Esophagus muscularis mucosa (tissue), 4 donors: ENCODE data around the gene XPO1.

Experiments
- CTCF ChIP-seq, 3 experiments: fragments of 200-600 bp in 2 of 3; fragments of 450-650 bp in 1 of 3; sonication (generic) in 2 of 3; IDR thresholded peaks; one replicate each; pipeline ENCODE4 v1.5.1; 2017 to 2019; ENCODE audit warnings: antibody characterized with exemption in 3 of 3, mild to moderate bottlenecking in 2 of 3, moderate library complexity in 1 of 3
- EP300 ChIP-seq: sonication (generic); formaldehyde crosslinking; IDR thresholded peaks from one replicate; pipeline ENCODE4 v1.6.1; 2017; ENCODE audit warnings: antibody characterized with exemption
- POLR2A ChIP-seq: fragments of 450-650 bp; IDR thresholded peaks from one replicate; pipeline ENCODE4 v1.6.1; 2017; ENCODE audit warnings: antibody characterized with exemption, moderate library complexity, mild to moderate bottlenecking, low read depth
- POLR2AphosphoS5 ChIP-seq, 2 donors: sonication (generic); formaldehyde crosslinking; IDR thresholded peaks; one replicate each; pipeline ENCODE4 v1.6.1; 2017; ENCODE audit warnings: antibody characterized with exemption in 2 of 2

GRCh38 chr2:61450144-61450543, 88.0 kb downstream of the XPO1 start:
- TF ChIP-seq EP300 = no peak
- TF ChIP-seq CTCF (IDR thresholded peaks at IDR 0.05) = no peak
- no peak for TF ChIP-seq POLR2AphosphoS5 (IDR thresholded peaks at IDR 0.05)
- TF ChIP-seq POLR2A = no peak
